Activated T-helper 1 cell treated with Interleukin-2 at 50 U/mL for 16 hours (primary cell): ENCODE results near the gene NOTCH2.

ENCODE experiments used
- DNase-seq: peaks from one replicate; pipeline ENCODE4 v3.0.0-alpha.2; 2020; ENCODE audit warnings: low read depth

NOTCH2 gene

DNA sequence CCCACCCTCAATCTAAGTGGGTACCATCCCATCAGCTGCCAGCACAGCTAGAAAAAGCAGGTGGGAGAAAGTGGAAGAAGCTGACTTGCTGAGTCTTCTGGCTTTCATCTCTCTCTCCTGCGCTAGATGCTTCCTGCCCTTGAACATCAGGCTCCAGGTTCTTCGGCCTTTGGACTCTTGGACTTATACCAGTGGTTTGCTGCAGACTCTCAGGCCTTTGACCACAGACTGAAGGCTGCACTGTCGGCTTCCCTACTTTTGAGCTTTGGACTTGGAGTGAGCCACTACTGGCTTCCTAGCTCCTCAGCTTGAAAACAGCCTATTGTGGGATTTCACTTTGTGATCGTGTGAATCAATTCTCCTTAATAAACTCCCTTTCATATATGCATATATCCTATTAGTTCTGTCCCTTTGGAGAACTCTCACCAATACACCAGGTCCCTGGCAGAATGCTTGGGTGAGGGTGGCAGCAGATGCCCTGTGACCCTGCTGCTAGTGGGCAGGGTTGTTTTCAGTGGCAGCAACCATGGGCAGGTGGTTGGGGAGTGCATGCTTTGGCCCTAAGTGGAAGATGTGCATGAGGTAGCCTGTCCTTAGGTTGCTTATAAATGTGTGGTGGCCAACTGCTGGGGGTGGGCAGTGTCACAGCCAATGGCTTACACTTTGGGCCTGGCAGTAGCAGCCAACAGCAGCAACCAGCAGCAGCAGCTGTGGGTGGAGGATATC lies 162.4 kb downstream of the NOTCH2 start:
- DNase-seq: no peak

GRCh38 chr1:119903443-119903835 lies 166.0 kb downstream of the NOTCH2 start:
- no peak for DNase-seq

DNA sequence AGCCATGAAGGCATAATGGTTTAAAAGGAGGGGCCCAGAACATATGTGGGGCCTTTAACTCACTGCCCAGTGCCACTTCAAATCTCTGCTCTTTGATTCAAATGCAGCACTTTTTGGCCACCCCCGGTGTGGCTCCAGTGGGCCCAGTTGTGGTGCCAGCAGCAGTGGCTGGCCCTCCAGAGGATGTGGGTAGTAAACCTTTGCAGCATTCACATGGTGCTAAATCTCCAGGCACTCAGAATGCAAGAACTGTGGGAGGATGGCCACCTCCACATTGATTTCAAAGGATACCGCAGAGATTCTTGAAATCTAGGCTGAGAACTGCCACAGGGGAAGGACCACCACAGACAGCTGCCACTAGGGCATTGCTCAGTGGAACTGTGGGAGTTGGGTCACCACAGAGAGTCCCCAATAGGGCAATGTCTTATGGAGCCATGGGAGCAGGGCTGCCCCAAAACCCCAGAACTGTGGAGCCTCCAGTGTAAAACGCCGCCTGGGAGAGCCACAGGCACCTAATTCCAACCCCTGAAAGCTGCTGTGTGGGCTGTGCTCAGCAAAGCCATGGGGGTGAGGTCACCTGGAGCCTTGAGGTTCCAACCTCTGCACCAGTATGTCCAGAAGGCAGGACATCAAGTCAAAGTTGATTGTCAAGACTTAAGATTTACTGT lies 166.6 kb downstream of the NOTCH2 start:
- DNase-seq: no peak

DNA sequence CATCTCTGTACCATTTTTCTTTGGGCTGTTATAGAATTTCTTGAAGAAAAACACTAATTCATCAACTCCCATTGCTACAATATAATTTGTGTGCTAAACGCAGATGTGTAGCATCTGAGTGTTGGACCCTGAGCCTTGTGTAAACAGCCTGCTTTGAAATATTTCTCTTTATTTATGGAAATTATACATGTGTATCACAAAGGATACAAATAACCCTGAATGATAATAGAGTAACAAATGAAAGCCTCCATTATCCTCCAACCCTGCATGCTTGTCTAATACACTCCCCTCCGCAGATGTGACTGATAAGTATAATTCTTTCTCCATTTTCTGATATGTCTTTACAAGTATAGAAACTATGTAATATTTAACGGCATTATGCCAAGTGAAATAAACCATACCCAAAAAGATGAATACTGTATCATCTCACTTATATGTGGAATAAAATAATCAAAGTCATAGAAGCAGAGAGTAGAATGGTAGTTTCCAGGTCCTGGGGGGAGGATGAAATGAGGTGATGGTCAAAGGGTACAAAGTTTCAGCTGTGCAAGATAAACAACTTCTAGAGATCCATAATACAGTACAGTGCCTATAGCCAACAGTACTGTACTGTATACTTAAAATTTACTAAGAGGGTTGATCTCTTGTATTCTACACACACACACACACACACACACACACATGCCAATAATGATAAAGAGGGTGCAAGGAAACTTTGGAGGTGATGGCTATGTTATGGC lies 170.3 kb downstream of the NOTCH2 start:
- no peak for DNase-seq

DNA sequence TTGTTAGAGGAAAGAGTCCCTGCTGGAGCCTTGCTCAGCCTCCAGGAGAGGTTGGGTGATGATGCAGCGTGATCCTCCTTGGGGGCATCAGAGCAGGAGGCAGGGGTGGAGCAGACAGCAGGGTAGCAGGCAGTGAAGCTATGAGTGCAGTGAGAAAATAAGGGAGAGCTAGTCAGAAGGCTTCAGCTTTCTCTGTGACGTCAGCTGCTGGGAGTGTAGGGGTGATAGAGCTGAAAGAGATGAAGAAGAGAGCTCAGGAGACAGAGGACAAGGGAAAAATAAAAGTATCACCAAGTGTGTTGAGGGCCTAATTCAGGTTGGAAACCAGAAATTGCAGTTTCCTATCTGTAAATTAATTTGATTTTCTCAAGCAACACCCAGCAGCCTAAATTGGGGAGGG lies 170.9 kb downstream of the NOTCH2 start:
- no peak for DNase-seq

DNA sequence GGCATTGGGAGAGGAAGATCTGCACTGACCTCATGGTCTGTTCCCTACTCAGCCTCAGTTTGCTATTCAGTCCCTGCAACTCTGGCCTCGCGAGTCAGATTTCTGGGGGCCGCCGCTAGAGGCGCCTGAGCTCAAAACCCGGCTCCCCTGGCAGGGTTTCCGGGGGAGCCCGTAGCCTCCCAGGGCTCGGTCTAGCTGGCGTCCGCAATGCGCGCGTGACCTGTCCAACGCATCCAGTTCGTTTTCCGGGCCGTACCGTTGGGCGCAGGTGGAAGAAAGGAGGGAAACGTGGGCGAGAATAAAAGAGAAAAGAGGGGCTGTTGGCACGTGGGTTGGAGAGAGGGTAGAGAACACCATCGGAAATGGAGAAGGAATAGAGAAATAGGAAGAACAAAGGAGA lies 173.2 kb downstream of the NOTCH2 start, which contains the start of gene ADAM30:
Gene ADAM30 (minus strand): TSS at position 213 of the 400 bp plus-strand sequence. CDS start 179 bp downstream, at position 34.
- no peak for DNase-seq

DNA sequence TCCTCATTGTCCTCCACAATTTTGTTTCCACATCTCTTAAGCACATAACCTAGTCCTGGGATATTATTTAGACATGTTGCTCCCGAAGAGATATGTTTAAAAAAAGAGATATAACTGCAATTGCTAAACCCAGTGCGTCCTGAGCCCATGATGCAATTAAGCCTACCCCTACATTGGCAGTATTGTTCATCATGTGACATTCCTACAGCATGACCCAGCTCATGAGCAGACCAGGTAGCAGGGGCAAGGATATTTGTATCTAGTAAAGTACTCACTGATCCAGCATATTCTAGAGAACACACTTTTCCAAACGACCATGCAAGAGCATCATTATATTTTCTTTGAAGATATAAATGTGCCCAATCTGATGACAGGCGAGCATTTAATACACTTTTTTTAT lies 174.4 kb downstream of the NOTCH2 start:
- no peak for DNase-seq

DNA sequence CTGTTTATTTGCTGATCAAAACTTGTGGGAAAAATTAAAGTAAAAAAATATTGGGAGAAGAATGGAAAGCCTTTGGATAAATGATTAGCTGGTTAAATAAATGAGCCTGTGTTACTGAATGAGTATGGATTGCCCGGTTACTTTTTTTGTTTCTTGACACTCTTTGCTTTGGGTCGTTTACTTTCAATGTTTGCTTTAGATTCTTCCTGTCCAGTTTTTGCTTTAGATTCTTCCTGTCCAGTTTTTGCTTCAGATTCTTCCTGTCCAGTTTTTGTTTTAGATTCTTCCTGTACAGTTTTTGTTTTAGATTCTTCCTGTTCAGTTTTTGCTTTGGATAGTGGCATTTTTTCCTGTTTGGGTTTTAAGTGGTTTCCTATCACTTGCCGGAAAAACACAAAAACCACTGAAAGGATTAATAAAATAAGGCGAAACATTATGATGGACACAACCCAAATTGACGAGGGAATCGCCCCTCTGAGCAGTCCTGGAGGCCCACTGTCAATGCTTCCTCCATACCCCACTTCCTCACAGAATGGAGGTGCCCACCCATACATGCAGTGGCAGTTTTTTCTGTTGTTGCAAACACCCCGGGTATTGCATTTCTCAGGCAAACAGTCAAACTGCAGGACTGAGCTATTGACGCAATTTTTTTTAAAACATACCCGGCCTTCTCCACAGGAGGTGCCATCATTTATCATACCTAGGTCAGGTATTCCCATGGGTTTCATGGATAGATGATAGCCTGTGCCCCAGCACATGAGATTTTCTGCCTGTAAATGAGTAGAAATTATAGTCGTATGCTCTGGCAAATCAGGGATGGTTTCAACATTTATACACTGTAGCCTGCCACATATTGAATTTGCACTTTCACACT lies 175.4 kb downstream of the NOTCH2 start:
- DNase-seq: no peak

- no peak for DNase-seq
Measured at GRCh38 chr1:119893238-119893791, 176.1 kb downstream of the NOTCH2 start.

DNA sequence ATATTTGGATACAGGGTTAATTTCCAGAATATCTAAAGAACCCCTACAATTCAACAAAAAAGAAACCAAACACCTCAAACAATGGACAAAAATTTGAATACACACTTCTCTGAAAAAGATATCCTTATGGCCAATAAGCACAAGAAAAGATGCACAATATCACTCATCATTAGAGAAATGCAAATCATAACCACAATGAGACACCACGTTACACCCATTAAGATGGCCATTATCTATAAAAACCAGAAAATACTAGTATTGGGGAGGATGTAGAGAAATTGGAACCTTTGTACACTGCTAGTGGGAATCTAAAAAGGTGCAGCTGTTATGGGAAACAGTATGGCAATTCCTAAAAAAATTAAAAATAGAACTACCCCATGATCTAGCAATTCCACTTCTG lies 178.1 kb downstream of the NOTCH2 start:
- DNase-seq: no peak

DNA sequence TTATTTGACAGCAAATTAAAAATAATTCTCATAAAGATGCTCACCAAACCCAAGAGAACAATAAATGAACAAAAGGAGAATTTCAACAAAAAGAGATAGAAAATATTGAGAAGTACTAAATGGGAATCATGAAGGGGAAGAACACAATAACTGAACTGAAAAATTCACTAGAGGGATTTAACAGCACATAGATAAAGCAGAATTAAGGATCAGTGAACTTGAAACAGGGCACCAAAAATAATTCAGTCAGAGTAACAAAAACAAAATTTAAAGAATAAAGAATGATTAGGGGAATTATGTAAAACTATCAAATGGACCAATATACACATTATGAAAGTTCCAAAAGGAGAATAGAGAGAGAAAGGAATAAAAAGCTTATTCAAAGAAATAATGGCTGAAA lies 181.0 kb downstream of the NOTCH2 start:
- DNase-seq: no peak

DNA sequence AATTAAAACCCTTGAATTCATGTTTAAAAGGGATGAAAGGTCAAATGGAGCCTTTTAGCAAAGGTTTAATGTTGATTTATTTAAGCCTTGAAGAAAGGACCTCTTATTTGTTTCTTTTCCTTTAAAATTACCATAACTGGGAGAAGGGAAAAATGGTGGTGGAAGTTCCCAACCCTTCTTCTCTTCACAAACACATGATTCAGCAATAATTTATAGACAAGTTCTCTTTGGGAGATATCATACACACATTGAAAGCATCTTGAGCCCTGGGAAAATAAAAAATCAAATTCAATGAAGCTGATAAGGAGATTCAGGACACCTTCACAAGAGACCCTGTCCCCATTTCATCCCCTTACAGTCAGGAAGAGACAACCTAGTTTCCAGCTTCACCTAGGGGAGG lies 182.0 kb downstream of the NOTCH2 start:
- no peak for DNase-seq

DNA sequence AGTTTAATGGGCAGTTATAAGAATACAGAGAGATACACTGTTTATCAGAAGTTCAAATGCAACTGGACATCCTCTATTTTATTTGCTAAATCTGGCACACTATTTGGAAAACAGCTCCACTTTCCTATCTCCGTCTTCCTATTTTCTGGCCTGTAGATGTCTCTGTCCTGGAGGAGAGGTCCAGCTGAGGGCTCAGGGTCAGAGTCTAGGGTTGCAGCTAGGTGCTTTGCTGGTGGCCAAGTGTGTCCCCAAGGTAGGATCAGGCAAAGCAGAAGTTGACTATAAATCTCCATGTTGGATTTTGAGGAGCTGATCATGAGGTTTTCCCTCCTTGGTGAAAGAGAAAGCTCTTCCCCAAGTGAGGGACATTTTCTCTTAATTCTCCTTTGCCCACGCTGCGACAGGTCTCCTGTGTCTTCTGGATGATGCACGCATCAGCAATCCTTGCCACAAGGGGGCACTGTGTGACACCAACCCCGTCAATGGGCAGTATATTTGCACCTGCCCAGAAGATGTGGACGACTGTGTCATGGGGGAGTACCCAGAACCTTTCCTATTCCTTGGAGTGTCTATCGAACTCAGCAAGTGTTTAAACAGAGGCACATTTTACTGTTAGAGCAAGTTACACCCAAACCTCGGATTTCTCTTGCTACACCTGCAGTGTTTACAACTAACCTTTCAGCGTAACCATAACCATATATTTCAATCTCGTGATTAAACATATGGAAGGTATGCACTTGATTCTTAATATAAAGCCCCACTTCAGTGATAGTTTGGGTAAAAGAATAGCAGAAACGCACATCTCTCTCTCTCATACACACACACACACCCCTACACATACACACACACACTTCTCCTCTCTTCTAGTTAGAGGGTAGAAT lies 183.3 kb downstream of the NOTCH2 start:
- no peak for DNase-seq

- no peak for DNase-seq
Measured at GRCh38 chr1:119884711-119885110, 184.8 kb downstream of the NOTCH2 start.

- no peak for DNase-seq
Measured at GRCh38 chr1:119883826-119884225, 185.6 kb downstream of the NOTCH2 start.

- DNase-seq: no peak
Measured at GRCh38 chr1:119882132-119883049, 187.1 kb downstream of the NOTCH2 start.

GRCh38 chr1:119879510-119880434 lies 189.7 kb downstream of the NOTCH2 start:
- no peak for DNase-seq

DNA sequence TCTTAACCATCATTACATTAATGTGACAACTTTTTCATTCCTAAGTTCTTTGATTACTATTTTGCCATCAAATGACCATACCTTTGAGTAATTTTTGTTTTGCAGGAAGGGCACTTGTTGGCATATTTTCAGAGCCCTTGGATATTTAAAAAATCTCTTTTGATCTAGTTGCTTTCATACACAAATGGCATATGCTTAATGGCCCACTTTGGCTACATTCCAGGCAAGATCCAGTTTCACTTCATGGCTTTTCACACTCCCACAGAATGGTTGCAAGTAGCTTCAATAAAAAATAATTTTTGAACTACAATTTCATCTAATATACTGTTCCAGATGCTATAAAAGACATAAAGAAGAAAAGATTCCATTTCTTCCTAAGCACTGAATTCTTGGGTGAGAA lies 191.3 kb downstream of the NOTCH2 start:
- no peak for DNase-seq

- DNase-seq: no peak
Measured at GRCh38 chr1:119874186-119874585, 195.3 kb downstream of the NOTCH2 start.
